HG03060 (cell line): ENCODE data around the gene VSTM2B.

Source experiments
- ATAC-seq: cut with Tn5 transposase; IDR thresholded peaks from one replicate; pipeline ENCODE4 v1.9.1; 2021; ENCODE audit warnings: low read depth, moderate number of reproducible peaks; ENCODE audit not compliant: unreplicated experiment

VSTM2B gene

GRCh38 chr19:29612801-29613595 lies 87.2 kb downstream of the VSTM2B start:
- ATAC-seq: no peak

DNA sequence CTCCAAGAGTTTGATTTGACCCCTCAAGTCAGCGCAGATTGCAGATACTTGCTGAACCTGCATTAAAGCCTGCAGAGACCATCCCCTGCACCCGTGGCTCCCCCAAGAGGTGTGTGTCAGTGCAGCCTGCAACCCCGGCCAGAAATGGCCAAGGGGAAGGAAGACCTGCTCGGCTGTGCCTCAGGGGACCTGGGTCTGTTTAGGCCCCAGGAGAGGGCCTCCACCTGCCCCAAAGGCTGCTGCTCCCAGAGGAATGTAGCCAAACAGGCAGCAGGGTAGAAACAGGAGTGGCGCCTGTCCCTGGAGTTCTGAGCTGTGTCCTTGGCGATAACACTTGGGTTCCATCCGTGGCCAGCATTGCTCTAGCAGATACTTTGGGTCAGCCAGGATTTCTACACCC lies 88.3 kb downstream of the VSTM2B start:
- ATAC-seq: no peak
